OCI-LY1 (cell line): ENCODE results near the gene TDRKH.

Source experiments
- CTCF ChIP-seq: fragments of 200-600 bp; sonication (generic), shearing (Covaris generic); IDR thresholded peaks from 2 replicates; pipeline ENCODE4 v1.5.1; 2017; ENCODE audit warnings: mild to moderate bottlenecking, antibody characterized with exemption, low read length, moderate library complexity, mixed read lengths
- EZH2 ChIP-seq: fragments of 200-600 bp; sonication (generic), shearing (Covaris generic); IDR thresholded peaks from 2 replicates; pipeline ENCODE4 v1.8.0; 2017; ENCODE audit warnings: borderline replicate concordance, mixed run types, mild to moderate bottlenecking, antibody characterized with exemption, low read length, moderate library complexity, mixed read lengths

- TF ChIP-seq CTCF: no peak
- no peak for TF ChIP-seq EZH2
These were observed 37.6 kb upstream of the TDRKH start for GRCh38 chr1:151827853-151828252.
